GM23338 (cell line): ENCODE data around the gene FRAS1.

ENCODE experiments used
- CREB1 ChIP-seq: fragments of 250-450 bp; sonication (Bioruptor Pico); IDR thresholded peaks from 2 replicates; pipeline ENCODE4 v1.5.0; 2020; ENCODE audit warnings: low read depth, mild to moderate bottlenecking, moderate library complexity
- CTCF ChIP-seq, 2 experiments: fragments of 200-600 bp in 1 of 2; sonication (generic) in 1 of 2; conservative IDR thresholded peaks; 2 replicates each; pipeline versions ENCODE4 v1.5.1 to v1.6.1; 2016 to 2017; ENCODE audit warnings: antibody characterized with exemption in 2 of 2, low read depth in 2 of 2, mild to moderate bottlenecking in 2 of 2, moderate library complexity in 1 of 2
- ETS1 ChIP-seq: IDR thresholded peaks from 2 replicates; pipeline ENCODE4 v1.6.1; 2016; ENCODE audit warnings: antibody characterized with exemption
- EZH2 ChIP-seq: fragments of 200-600 bp; sonication (generic); IDR thresholded peaks from one replicate; pipeline ENCODE4 v1.8.0; 2017; ENCODE audit warnings: antibody characterized with exemption, mild to moderate bottlenecking, low read depth; ENCODE audit not compliant: unreplicated experiment
- EZH2phosphoT487 ChIP-seq: fragments of 200-600 bp; sonication (generic); IDR thresholded peaks from one replicate; pipeline ENCODE4 v1.8.1; 2018; ENCODE audit warnings: antibody characterized with exemption; ENCODE audit not compliant: unreplicated experiment
- JUNB ChIP-seq: IDR thresholded peaks from one replicate; pipeline ENCODE4 v1.6.1; 2016; ENCODE audit warnings: antibody characterized with exemption; ENCODE audit not compliant: unreplicated experiment
- NANOG ChIP-seq: IDR thresholded peaks from 2 replicates; pipeline ENCODE4 v1.6.1; 2016; ENCODE audit warnings: antibody characterized with exemption, borderline replicate concordance
- POLR2AphosphoS5 ChIP-seq: IDR thresholded peaks from 2 replicates; pipeline ENCODE4 v1.6.1; 2016; ENCODE audit warnings: antibody characterized with exemption, low read depth
- REST ChIP-seq: IDR thresholded peaks from one replicate; pipeline ENCODE4 v1.6.1; 2018; ENCODE audit warnings: antibody characterized with exemption; ENCODE audit not compliant: unreplicated experiment
- STAT1 ChIP-seq: IDR thresholded peaks from one replicate; pipeline ENCODE4 v1.6.1; 2016; ENCODE audit warnings: antibody characterized with exemption; ENCODE audit not compliant: unreplicated experiment
- ZNF114 ChIP-seq: fragments of 250-450 bp; sonication (Bioruptor Pico); IDR thresholded peaks from 2 replicates; pipeline ENCODE4 v1.5.0; 2020; ENCODE audit warnings: mild to moderate bottlenecking, moderate library complexity
- ZNF331 ChIP-seq: fragments of 250-450 bp; sonication (Bioruptor Pico); IDR thresholded peaks from 2 replicates; pipeline ENCODE4 v1.5.0; 2020; ENCODE audit warnings: low read depth, mild to moderate bottlenecking, moderate library complexity

- TF ChIP-seq CTCF (conservative IDR thresholded peaks at IDR 0.05; ENCODE audit: low read depth in 2 of 2) (no peak), JUNB (no peak), POLR2AphosphoS5 (no peak), REST (no peak), EZH2 (no peak), ZNF114 (CRISPR knock-in tag) (no peak), ETS1 (no peak), CREB1 (CRISPR knock-in tag) (no peak), EZH2phosphoT487 (no peak), STAT1 (no peak), NANOG (no peak), ZNF331 (CRISPR knock-in tag) (no peak)
Observed at GRCh38 chr4:78561677-78562076, 504.6 kb downstream of the FRAS1 start.
